GM19372 (cell line): ENCODE data around the gene DAND5.

ENCODE experiments used
- ATAC-seq: cut with Tn5 transposase; IDR thresholded peaks from one replicate; pipeline ENCODE4 v1.9.1; 2021; ENCODE audit warnings: mild to moderate bottlenecking, low read depth, moderate library complexity; ENCODE audit not compliant: unreplicated experiment

DAND5 gene

GRCh38 chr19:12990853-12991252 lies 21.5 kb downstream of the DAND5 start:
- ATAC-seq, result no peak

- no peak for ATAC-seq
Observed at GRCh38 chr19:12991296-12991695, 21.9 kb downstream of the DAND5 start.

DNA sequence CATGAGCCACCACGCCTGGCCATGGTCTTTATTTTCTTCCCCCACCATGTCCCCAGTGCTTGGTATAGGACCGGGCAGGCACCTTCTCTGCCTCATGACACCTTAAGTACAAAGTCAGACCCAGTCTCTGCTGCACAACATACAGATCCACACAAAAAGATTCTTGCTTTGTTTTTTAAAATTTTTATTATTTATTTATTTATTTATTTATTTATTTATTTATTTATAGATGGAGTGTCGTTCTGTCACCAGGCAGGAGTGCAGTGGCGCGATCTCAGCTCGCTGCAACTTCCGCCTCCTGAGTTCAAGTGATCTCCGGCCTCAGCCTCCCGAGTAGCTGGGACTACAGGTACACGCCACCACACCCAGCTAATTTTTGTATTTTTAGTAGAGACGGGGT lies 23.4 kb downstream of the DAND5 start:
- ATAC-seq, result no peak

DNA sequence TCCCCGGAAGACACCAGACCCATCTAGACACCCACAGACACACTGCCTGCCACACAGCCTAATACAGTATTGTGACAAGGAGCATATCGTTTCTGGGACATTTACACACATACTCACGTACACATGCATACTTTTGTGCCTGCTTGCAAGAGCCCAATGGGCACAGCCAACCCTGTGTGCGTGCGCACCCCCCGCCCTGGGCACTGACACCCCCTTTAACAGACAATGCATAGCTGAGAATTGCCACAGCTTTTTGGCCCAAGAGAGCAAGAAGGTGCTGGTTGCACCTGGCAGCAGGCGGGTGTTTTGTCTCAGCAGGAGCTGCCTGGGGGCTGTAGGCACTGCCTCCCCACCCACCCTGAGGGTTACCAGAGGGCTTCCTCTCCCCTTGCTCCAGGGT lies 24.2 kb downstream of the DAND5 start:
- no peak for ATAC-seq

DNA sequence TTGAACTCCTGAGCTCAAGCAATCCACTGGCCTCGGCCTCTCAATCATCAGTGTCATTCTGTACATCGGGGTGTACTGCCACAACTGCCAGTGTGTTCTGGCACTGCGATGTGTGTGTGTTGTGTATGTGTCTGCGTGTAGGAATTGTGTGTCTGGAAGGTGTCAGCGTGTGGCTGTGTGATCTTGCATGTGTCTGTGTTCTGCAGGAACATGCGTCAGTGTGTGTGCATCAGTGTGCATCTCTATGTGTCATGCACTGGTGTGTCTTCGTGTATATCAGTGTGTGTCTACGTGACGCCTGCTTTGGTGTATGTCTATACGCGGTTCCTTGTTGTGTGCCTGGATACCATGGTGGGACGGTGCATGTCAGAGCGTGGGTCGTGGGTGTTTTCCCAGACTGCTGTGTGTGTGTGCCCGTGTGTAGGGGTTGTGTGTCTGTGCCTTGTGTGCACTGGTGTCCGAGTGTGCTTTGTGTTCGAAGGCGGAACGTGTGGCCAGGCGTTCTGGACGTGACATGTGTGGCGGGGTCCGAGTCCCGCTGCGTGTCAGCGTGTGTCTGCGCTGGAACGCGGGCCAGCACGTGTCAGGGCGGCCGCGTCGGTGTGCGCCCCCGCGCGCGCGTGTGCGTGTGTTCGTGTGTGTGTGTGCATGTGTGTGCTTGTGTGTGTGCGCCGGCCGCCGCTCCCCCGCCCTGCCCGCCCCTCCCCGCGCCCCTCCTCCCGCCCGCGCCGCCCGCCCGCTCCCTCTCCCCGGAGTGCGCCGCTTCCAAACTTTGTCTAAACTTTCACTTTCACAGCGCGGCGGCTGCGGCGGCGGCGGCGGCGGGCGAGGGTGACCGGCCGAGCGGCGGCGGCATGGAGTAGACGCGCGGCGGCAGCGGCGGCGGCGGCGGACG lies 25.6 kb downstream of the DAND5 start, which contains the start of gene NFIX:
Gene NFIX (plus strand): TSS at position 775 of the 895 bp plus-strand sequence. CDS start 363 bp downstream, outside the sequence.
- ATAC-seq, result no peak

DNA sequence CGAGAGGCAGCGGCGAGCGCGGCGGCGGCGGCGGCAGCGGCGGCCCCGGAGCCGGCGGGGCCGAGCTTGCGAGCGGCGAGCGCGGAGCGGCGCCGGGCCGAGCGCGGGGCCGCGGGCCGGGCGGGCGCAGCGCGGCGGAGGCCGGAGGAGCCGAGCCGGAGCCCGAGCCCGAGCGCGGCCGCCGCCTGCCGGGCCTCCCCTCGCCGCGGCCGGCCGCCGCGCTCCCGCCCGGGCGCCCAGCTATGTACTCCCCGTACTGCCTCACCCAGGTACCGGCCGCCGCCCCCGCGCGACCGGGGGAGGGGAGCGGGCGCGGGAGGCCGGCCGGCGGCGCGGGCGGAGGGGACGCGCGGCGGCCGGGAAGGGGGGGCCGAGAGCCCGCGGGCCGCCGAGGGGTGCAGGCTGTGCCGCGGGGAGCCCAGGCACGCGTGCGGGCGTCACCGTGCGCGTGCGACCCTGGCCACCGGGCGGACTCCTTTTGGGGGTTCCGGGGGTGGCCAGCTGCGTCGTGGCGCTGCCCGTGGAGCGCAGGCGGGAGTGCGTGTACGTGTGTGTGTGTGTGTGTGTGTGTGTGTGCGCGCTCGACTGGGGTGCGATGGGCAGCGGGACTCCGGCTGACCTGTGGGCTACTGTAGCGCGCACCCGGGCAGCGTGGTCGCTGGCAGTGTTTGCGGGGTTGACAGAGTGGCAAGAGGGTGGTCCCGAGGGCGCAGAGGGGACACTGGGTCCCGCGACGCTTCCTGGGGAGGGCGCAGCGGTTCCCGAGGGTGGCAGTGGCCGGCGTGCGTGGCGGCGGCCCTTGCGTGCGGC lies 26.4 kb downstream of the DAND5 start:
- no peak for ATAC-seq

DNA sequence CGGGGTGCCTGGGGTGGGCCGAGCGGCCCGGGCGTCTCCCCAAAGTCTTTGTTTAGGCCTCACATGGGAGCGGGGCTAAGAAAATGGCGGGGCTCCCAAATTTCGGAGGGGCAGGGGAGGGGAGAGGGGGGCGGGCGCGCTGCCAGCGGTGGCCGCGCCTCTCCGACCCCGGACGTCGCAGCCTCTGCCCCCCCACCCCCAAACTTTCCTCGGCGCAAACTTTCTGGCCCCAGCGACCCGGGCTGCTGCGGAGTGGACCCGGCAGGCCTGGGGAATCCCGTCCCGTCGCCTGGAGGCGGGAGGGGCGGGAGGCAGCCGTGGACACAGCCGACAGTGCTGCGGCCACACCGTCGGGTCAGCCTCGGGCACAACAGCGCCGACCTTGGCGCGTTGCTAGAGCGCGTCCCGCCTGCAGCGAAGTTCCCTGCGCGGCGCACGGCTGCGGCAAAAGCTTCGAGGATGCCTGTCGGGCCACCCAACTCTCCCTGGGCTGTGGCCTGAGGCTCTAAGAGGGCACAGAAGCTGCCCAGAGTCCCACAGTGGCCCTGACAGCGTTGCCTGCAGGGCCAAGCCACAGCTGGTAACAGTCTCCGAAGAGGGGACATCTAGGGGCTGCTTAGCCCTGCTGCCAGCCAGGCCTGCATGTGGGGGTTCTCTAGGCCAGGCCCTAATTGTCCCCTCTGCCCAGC lies 27.2 kb downstream of the DAND5 start:
- ATAC-seq, result no peak

DNA sequence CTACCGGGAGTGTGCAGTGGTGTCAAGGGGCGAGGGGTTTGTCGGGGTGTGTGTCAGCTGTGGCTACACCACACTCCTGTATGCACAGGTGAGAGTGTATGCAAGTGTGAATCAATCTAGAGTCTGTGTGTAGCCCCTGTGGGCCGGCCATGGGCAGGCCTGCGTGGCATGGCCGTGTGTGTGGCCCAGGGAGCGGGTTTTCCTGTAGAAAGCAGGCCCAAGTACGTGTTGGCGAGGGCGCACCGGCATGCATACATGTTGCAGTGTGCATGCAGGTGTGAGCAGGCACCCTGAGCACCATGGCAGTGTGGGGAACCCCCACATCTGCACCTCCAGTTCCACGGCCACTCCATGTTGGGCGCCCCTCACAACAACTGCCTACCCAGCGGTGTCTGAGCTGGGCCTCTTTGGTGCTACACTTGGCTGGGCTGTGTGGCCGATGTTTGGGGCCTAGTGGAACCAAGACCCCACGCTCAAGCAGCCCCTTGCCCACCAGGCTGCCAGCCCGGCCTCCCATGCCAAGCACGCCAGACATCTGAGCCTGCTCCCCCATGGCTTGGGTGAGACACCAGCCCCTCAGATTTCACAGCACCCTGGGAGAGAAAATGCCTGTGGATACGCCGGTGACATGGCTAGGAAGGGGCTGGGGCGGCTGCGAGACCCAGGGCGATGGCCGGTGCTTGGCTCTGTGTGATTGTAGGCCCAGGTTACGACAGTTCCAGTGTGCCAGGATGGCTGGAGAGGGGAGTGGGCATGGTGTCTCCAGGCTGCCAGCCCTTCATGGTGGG lies 28.0 kb downstream of the DAND5 start:
- ATAC-seq, result no peak

DNA sequence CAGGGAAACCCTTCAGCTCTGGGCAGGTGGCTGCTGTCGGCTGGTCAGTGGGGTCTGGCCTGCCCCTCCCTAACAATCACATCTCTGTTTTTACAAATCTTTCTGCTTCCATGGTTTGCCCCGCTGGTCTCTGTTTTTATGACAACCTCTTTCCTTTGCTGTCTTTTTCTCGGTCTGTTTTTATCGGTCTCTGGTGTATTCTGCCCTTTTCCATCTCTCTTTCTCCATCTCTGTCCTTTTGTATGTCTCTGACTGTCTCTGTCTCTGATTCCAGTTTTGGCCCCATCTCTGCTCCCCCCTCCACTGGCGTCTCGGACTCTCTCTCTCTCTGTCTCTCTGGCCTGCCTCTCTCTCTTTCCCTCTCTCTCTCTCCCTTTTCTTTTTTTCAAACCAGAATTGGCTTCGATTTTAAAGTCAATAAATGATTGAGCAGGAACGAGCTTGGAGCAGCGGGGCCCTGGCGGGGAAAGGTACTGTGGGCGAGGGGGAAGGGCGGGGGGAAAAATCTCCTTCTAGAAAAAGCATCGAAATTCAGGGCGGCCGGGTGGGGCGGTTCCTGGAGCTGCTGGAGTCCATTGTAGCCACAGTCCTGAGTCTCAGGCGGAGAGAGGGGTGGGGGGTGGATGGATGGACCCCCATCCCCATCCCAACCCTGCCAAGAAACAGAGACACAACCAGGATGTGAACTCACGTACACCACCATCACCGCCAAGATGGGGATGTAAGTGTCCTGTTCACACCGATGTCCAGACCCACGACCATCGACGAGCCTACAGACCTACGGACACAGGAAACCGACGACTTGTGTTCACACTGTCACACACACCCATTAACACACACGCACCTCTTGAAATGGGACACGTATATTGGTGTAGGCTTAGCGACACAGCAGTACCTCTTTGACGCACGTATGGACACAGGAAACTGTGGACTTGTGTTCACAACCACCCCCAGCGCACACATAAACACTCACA lies 28.9 kb downstream of the DAND5 start:
- no peak for ATAC-seq

DNA sequence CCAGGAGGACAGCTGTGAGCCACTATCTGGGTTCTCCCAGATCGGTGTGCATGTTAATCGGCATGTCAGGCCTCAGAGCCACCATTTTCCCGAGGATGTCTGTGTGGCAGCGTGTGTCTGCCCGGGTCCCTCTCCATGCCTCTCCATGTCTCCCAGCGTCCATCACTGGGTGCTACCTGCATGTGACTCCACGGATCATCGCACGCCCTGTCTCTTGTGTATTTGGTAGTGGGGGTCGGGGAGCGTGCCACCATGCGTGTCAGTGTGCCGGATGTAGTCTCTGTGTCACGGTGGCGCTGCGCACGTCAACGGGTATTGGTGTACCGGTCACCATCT lies 31.8 kb downstream of the DAND5 start:
- ATAC-seq, result no peak

DNA sequence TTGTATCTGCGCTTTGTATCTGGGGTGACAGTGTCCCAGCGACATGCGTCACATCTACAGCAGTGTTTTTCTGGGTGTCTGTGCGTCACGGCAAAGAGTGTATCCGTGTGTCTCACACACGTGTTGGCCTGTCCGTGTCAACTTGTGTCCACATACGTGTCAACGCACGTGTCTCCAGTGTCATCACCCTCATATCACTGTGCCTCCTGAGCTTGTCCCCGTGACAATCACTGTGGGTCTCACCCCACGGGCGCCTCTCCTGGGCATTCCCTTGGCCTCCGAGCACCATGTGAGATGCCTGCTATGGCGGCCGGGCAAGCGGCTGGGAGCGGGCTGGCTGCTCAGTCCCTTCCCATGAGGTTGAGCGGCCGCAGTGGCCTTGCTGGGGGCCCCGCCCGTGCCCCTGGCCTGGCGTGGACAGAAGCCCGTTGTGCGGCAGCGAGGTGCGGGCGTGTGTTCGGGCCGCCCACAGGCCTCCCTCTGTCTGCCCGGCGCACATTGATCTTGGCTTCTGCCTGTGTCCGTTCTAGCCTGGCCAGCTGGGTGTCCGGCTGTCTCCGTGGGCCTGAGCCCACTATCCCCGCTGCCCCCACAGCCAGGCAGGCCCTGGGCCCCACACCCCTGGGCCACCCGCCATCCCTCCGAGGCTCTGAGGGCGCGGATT lies 32.3 kb downstream of the DAND5 start:
- no peak for ATAC-seq

DNA sequence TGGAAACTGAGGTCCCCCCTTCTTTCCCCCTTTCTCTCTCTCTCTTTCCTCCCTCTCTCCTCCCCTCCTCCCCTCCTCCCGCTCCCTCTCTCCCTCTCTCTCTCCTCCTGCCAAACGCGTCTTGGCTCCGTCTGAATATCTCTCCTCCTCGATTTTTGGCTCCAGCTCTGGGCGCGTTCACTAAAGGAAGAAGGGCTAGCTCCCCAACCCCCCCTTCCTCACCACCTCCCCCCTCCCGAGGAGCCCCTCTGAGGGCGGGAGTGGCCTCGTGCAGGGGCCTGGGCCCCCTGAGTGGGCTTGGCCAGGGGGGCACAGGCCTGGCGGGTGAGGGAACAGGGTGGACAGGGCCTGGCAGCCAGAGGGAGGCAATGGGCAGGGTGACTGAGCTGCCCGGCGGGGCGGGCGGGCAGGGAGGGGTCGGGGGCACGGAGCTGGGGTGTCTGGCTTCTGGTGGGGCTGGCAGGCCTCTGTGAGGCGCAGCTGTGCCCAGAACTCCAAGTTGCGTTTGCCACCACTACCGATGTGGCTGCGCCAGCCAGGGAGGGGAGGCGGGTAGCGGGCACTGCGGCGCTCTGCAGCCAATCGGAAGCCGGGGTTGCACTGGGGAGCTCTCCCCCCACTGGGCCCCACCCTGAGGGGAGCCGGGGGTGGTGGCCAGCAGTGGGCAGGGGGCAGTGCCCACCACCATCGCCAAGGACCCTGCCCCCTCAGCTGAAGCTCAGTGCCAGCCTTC lies 33.0 kb downstream of the DAND5 start:
- no peak for ATAC-seq

DNA sequence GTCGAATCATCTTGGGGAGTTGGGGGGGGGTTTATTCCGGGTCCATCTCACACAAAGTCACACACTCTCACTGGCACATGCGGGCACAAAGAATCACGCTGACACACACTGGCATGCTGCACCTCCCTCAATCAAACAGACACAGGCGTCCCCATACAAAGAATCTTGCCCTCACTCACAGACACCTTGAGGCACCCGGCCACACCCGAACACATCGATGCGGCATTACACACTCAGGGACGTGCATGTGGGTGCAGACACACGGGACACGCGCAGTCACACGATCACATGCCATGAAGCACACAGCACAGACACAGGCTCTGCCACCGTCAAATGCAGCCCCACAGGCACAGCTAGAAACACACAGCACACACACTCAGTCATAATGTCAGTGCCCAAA lies 33.7 kb downstream of the DAND5 start:
- no peak for ATAC-seq

DNA sequence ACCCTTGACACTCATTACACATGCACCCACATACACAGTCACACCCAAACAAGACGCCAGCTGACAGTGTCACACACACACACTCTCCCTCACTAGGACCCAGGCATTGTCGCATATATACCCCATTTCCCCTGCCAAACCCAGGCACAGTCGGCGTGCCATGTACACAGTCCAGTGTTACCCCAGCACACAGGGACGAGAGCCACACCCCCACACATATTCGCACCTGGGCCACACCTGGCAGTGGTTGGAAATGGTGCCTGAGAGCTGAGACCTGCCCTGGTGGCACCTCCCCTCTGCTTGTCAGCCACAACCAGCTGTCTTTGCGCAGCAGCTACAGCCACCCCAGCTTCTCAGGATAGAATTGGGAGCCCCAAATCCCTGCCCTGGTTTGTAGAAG lies 34.9 kb downstream of the DAND5 start:
- ATAC-seq, result no peak

- no peak for ATAC-seq
Observed at GRCh38 chr19:13005253-13005652, 35.9 kb downstream of the DAND5 start.

GRCh38 chr19:13005861-13006370 lies 36.5 kb downstream of the DAND5 start:
- no peak for ATAC-seq

- no peak for ATAC-seq
Observed at GRCh38 chr19:13006431-13007281, 37.3 kb downstream of the DAND5 start.
